SK-N-MC (cell line): ENCODE data around the gene SLC39A11.

Experiments
- EZH2 ChIP-seq: fragments of 200-600 bp; sonication (generic); IDR thresholded peaks from one replicate; pipeline ENCODE4 v1.6.1; 2017; ENCODE audit warnings: antibody characterized with exemption
- POLR2AphosphoS5 ChIP-seq: IDR thresholded peaks from 2 replicates; pipeline ENCODE4 v1.6.1; 2012; ENCODE audit warnings: mild to moderate bottlenecking, low read depth, low read length, borderline replicate concordance

- TF ChIP-seq EZH2 (no peak), POLR2AphosphoS5 (no peak)
Measured at GRCh38 chr17:72943826-72944689, 148.4 kb downstream of the SLC39A11 start.
